H9 (cell line): ENCODE measurements around the gene UPF1. TPM values are rescaled to one million over a fixed set of nuclear protein-coding genes. Genes with fewer than 3 reads are reported as not detected.

Experiments
- DNase-seq: peaks from one replicate; pipeline ENCODE4 v3.0.0-alpha.2; 2017
- H2AFZ ChIP-seq: one replicate; pipeline ENCODE4 v1.6.1; 2013; ENCODE audit warnings: mild to moderate bottlenecking, low read length, control low read depth, moderate library complexity
- H2AK5ac ChIP-seq: 2 replicates; pipeline ENCODE4 v1.6.1; 2013; ENCODE audit warnings: low read length, control low read depth, mixed read lengths; ENCODE audit not compliant: insufficient read length
- H2BK120ac ChIP-seq: one replicate; pipeline ENCODE4 v1.6.1; 2013; ENCODE audit warnings: low read depth, mild to moderate bottlenecking, low read length, control low read depth, inconsistent platforms; ENCODE audit not compliant: poor library complexity, severe bottlenecking
- H2BK12ac ChIP-seq: 2 replicates; pipeline ENCODE4 v1.6.1; 2013; ENCODE audit warnings: low read length, control low read depth, mixed read lengths, low read depth; ENCODE audit not compliant: insufficient read length
- H2BK15ac ChIP-seq: 2 replicates; pipeline ENCODE4 v1.6.1; 2013; ENCODE audit warnings: low read depth, low read length, control low read depth
- H2BK20ac ChIP-seq: one replicate; pipeline ENCODE4 v1.6.1; 2013; ENCODE audit warnings: low read depth, mild to moderate bottlenecking, low read length, control low read depth, inconsistent platforms; ENCODE audit not compliant: poor library complexity, severe bottlenecking
- H2BK5ac ChIP-seq: 2 replicates; pipeline ENCODE4 v1.6.1; 2013; ENCODE audit warnings: low read length, control low read depth, mixed read lengths; ENCODE audit not compliant: insufficient read length
- H3K14ac ChIP-seq: 2 replicates; pipeline ENCODE4 v1.6.1; 2013; ENCODE audit warnings: low read length, control low read depth; ENCODE audit not compliant: insufficient read depth
- H3K18ac ChIP-seq: 2 replicates; pipeline ENCODE4 v1.6.1; 2013; ENCODE audit warnings: low read depth, mild to moderate bottlenecking, mixed read lengths, low read length, control low read depth; ENCODE audit not compliant: insufficient read length
- H3K23ac ChIP-seq: 2 replicates; pipeline ENCODE4 v1.6.1; 2013; ENCODE audit warnings: low read length, control low read depth, mixed read lengths, low read depth; ENCODE audit not compliant: insufficient read length
- H3K23me2 ChIP-seq: 2 replicates; pipeline ENCODE4 v1.6.1; 2013; ENCODE audit warnings: low read depth, mild to moderate bottlenecking, mixed read lengths, low read length, control low read depth; ENCODE audit not compliant: insufficient read length, poor library complexity, severe bottlenecking
- H3K27ac ChIP-seq: 2 replicates; pipeline ENCODE4 v1.5.1; 2013; ENCODE audit warnings: low read length, control low read depth, mixed read lengths, low read depth; ENCODE audit not compliant: insufficient read length
- H3K27me3 ChIP-seq: 2 replicates; pipeline ENCODE4 v1.6.1; 2013; ENCODE audit warnings: low read length, control low read depth, inconsistent platforms; ENCODE audit not compliant: insufficient read depth
- H3K4ac ChIP-seq: 2 replicates; pipeline ENCODE4 v1.6.1; 2013; ENCODE audit warnings: low read depth, mild to moderate bottlenecking, control low read depth, inconsistent platforms, low read length, moderate library complexity
- H3K4me1 ChIP-seq: 2 replicates; pipeline ENCODE4 v1.6.1; 2013; ENCODE audit warnings: low read length, control low read depth, inconsistent platforms; ENCODE audit not compliant: insufficient read depth
- H3K4me2 ChIP-seq: 2 replicates; pipeline ENCODE4 v1.6.1; 2013; ENCODE audit warnings: low read length, control low read depth, mixed read lengths; ENCODE audit not compliant: insufficient read length, insufficient read depth
- H3K56ac ChIP-seq: 2 replicates; pipeline ENCODE4 v1.6.1; 2013; ENCODE audit warnings: low read depth, mild to moderate bottlenecking, mixed read lengths, low read length, control low read depth; ENCODE audit not compliant: insufficient read length
- H3K79me1 ChIP-seq: 2 replicates; pipeline ENCODE4 v1.6.1; 2013; ENCODE audit warnings: low read depth, mild to moderate bottlenecking, moderate library complexity, low read length, control low read depth, inconsistent platforms; ENCODE audit not compliant: insufficient read depth, poor library complexity, severe bottlenecking
- H3K79me2 ChIP-seq: 2 replicates; pipeline ENCODE4 v1.6.1; 2013; ENCODE audit warnings: low read length, control low read depth, inconsistent platforms; ENCODE audit not compliant: insufficient read depth
- H3K9ac ChIP-seq: 2 replicates; pipeline ENCODE4 v1.6.1; 2013; ENCODE audit warnings: low read length, control low read depth, mixed read lengths; ENCODE audit not compliant: insufficient read length; ENCODE audit errors: extremely low read depth
- H3K9me3 ChIP-seq: one replicate; pipeline ENCODE4 v1.6.1; 2013; ENCODE audit warnings: low read depth, low read length, inconsistent platforms; ENCODE audit not compliant: control insufficient read depth
- H3T11ph ChIP-seq: one replicate; pipeline ENCODE4 v1.6.1; 2013; ENCODE audit warnings: mild to moderate bottlenecking, low read length, control low read depth, inconsistent platforms
- H4K20me1 ChIP-seq: one replicate; pipeline ENCODE4 v1.6.1; 2013; ENCODE audit not compliant: control insufficient read depth, insufficient read length, insufficient read depth
- H4K5ac ChIP-seq: 2 replicates; pipeline ENCODE4 v1.6.1; 2013; ENCODE audit warnings: low read depth, mild to moderate bottlenecking, mixed read lengths, low read length, control low read depth; ENCODE audit not compliant: insufficient read length
- H4K8ac ChIP-seq: replicated peaks from 2 replicates; pipeline ENCODE4 v1.6.1; 2013; ENCODE audit warnings: low read length, control low read depth, mixed read lengths, low read depth; ENCODE audit not compliant: insufficient read length
- H4K91ac ChIP-seq: 2 replicates; pipeline ENCODE4 v1.6.1; 2013; ENCODE audit warnings: low read depth, mild to moderate bottlenecking, moderate library complexity, mixed read lengths, low read length, control low read depth; ENCODE audit not compliant: insufficient read length
- H3K27ac Mint-ChIP-seq, 3 experiments: 2 replicates in 2 of 3; 3 replicates in 1 of 3; pipeline ENCODE4 v1.8.0; 2020 to 2021; ENCODE audit warnings: mixed read lengths in 3 of 3, mild to moderate bottlenecking in 1 of 3, moderate library complexity in 1 of 3
- H3K27me3 Mint-ChIP-seq: 2 replicates; pipeline ENCODE4 v1.8.0; 2021; ENCODE audit warnings: low read depth, mild to moderate bottlenecking, moderate library complexity, mixed read lengths
- H3K36me3 Mint-ChIP-seq, 3 experiments: 2 replicates in 2 of 3; 3 replicates in 1 of 3; pipeline ENCODE4 v1.8.0; 2020 to 2021; ENCODE audit warnings: low read depth in 3 of 3, mixed read lengths in 3 of 3; ENCODE audit not compliant: insufficient read depth in 1 of 3
- H3K4me1 Mint-ChIP-seq, 2 experiments: 2 replicates each; pipeline ENCODE4 v1.8.0; 2020; ENCODE audit warnings: mixed read lengths in 2 of 2
- H3K4me3 Mint-ChIP-seq, 2 experiments: 2 replicates in 1 of 2; 3 replicates in 1 of 2; pipeline ENCODE4 v1.8.0; 2020 to 2021; ENCODE audit warnings: mild to moderate bottlenecking in 2 of 2, mixed read lengths in 2 of 2, moderate library complexity in 1 of 2
- H3K9me3 Mint-ChIP-seq, 2 experiments: 2 replicates in 1 of 2; 3 replicates in 1 of 2; pipeline ENCODE4 v1.8.0; 2020; ENCODE audit warnings: mild to moderate bottlenecking in 2 of 2, mixed read lengths in 2 of 2, moderate library complexity in 1 of 2
- CTCF ChIP-seq: fragments of 200-600 bp; sonication (generic); conservative IDR thresholded peaks from 3 replicates; pipeline ENCODE4 v1.8.0; 2021; ENCODE audit warnings: antibody characterized with exemption, mild to moderate bottlenecking
- WGBS: extraction: QIAGEN DNeasy Blood & Tissue Kit; methylation state at CpG from one replicate; pipeline ENCODE4 v1.1.7; 2013; ENCODE audit warnings: missing lambda C conversion rate, low lambda C conversion rate, mixed read lengths; ENCODE audit not compliant: insufficient read length; ENCODE audit errors: extremely low coverage; 5-methylcytosine and 5-hydroxymethylcytosine counted together
- total RNA-seq: library from RNA; stranded (reverse); gene quantifications from 2 replicates; pipeline ENCODE4 v1.2.1, GENCODE V29; 2021

UPF1 gene
- total RNA-seq, 1 experiment from 2014 or later, result 85.4 TPM

- no peak overlapping the region for H3K27ac Mint-ChIP-seq
- H3K4me2 ChIP-seq, result no peak overlapping the region
- no peak overlapping the region for H2BK15ac ChIP-seq
These were observed 31.4 kb downstream of the UPF1 start for GRCh38 chr19:18862976-18863842.

More at GRCh38 chr19:18862976-18863842, 31.4 kb downstream of the UPF1 start:
- H3T11ph ChIP-seq, result no peak overlapping the region
- H3K23me2 ChIP-seq, result no peaks in the 10 kb centered on the region
- no peak overlapping the region for H4K91ac ChIP-seq
- Mint-ChIP-seq H3K4me3 (no peak overlapping the region), H3K27me3 (no peaks in the 10 kb centered on the region), H3K36me3 (peaks cover 28 to 81% (median 78%) of the 10 kb centered on the region in 3 experiments; a peak in 6 of 7 replicates), H3K4me1 (peaks cover 0 to 6% of the 10 kb centered on the region in 2 experiments; a peak in 2 of 4 replicates), H3K9me3 (no peaks in the 10 kb centered on the region)
- TF ChIP-seq CTCF, result no peak
- no peaks in the 10 kb centered on the region for H3K79me1 ChIP-seq
- H3K14ac ChIP-seq, result no peak overlapping the region
- no CpG with 5 or more reads among the region's 33 CpGs for WGBS
- H2AFZ ChIP-seq, result no peak overlapping the region
- no peak overlapping the region for H3K23ac ChIP-seq
- no peaks in the 10 kb centered on the region for H3K79me2 ChIP-seq
- no peak overlapping the region for H3K56ac ChIP-seq
- no peak overlapping the region for H2AK5ac ChIP-seq
- DNase-seq, result no peak
- no peak overlapping the region for H2BK5ac ChIP-seq
- no peak overlapping the region for H3K18ac ChIP-seq
- no peak overlapping the region for H2BK20ac ChIP-seq
- H2BK12ac ChIP-seq, result no peak overlapping the region
- H3K9ac ChIP-seq, result no peak overlapping the region
- no peaks in the 10 kb centered on the region for H3K27me3 ChIP-seq
- no peak overlapping the region for H4K5ac ChIP-seq
- H3K4me1 ChIP-seq, result no peaks in the 10 kb centered on the region
- H3K4ac ChIP-seq, result no peak overlapping the region
- H3K9me3 ChIP-seq, result no peaks in the 10 kb centered on the region
- H2BK120ac ChIP-seq, result no peak overlapping the region
- no peaks in the 10 kb centered on the region for H4K20me1 ChIP-seq
- H3K27ac ChIP-seq, result no peak overlapping the region
- H4K8ac ChIP-seq, result no peak overlapping the region
